Right lobe of liver (tissue), 6 donors: ENCODE data around the gene TNS3. TPM values are rescaled to one million over a fixed set of nuclear protein-coding genes. Genes with fewer than 3 reads are reported as not detected.
"Not testable (repeated sequence)": the region's sequence is repeated elsewhere in the genome, so short reads cannot be mapped to it uniquely, and the experiment has no call there.

Experiments
- ATAC-seq, 4 donors: fragments of 200-7000 bp; cut with Tn5 transposase; one replicate each; pipeline ENCODE4 v1.9.1; 2020; ENCODE audit warnings: mild to moderate bottlenecking in 4 of 4, moderate library complexity in 4 of 4
- DNase-seq, 3 donors: peaks; one replicate each; pipeline ENCODE4 v3.0.0-alpha.2; 2020
- H3K27ac ChIP-seq, 3 donors: fragments of 200-600 bp; one replicate each; pipeline ENCODE4 v1.8.0; 2022
- H3K27me3 ChIP-seq, 2 donors: fragments of 200-600 bp; one replicate each; pipeline ENCODE4 v1.8.0; 2022
- H3K36me3 ChIP-seq, 4 donors: fragments of 200-600 bp; sonication (generic) in 1 of 4; one replicate each; pipeline versions ENCODE4 v1.5.1 to v1.8.0; 2017 to 2022; ENCODE audit warnings: control low read depth in 1 of 4
- H3K4me1 ChIP-seq, 4 donors: fragments of 200-600 bp; sonication (generic) in 1 of 4; one replicate each; pipeline versions ENCODE4 v1.5.1 to v1.8.0; 2017 to 2022; ENCODE audit warnings: control low read depth in 1 of 4
- H3K4me3 ChIP-seq, 3 donors: fragments of 200-600 bp; one replicate each; pipeline ENCODE4 v1.8.0; 2022
- H3K9me3 ChIP-seq, 4 donors: fragments of 200-600 bp; sonication (generic) in 1 of 4; one replicate each; pipeline versions ENCODE4 v1.5.1 to v1.8.0; 2017 to 2022; ENCODE audit warnings: control low read depth in 1 of 4
- CTCF ChIP-seq, 4 donors: fragments of 200-600 bp in 3 of 4; fragments of 450-650 bp in 1 of 4; IDR thresholded peaks; one replicate each; pipeline versions ENCODE4 v1.5.1 to v1.8.0; 2016 to 2022; ENCODE audit warnings: antibody characterized with exemption in 4 of 4, mild to moderate bottlenecking in 2 of 4
- POLR2A ChIP-seq: fragments of 450-650 bp; IDR thresholded peaks from one replicate; pipeline ENCODE4 v1.6.1; 2017; ENCODE audit warnings: antibody characterized with exemption, mild to moderate bottlenecking
- WGBS: methylation state at CpG from one replicate; pipeline ENCODE4 v1.1.6; 2018; ENCODE audit warnings: low coverage, low lambda C conversion rate; ENCODE audit not compliant: insufficient coverage; ENCODE audit errors: missing lambda C conversion rate; 5-methylcytosine and 5-hydroxymethylcytosine counted together
- intact Hi-C, 2 donors: fragments of 100-400 bp; cut with DNase I; formaldehyde crosslinking; loops; one replicate each; pipeline versions ENCODE4 v1.11.2 to v1.14.1; 2022
- total RNA-seq, 6 experiments: library from RNA; depleted of rRNA in 2 of 6; stranded (reverse); fragments of >200 nt in 2 of 6; fragmentation: NEBNext Ultra II Directional in 3 of 6; extraction: Animal tissue kit (Norgen Biotek cat#: 25700) in 3 of 6; gene quantifications; one replicate each; pipeline versions ENCODE4 v1.1.0 to v1.2.4, GENCODE V29; 2016 to 2023
- donor health status: DM: no; HTN: yes; CAD: no.
- donor health status: DM: no; HTN: no; CAD: no.
- donor health status: DM: no; HTN: no; CAD: no.
- donor health status: DM: no; HTN: yes; CAD: no.
- donor health status: DM: no; HTN: yes; CAD: no.

The TNS3 gene
- total RNA-seq, 6 experiments from 2014 or later = 51.2 to 95.0 (median 58.4) TPM

- TF ChIP-seq CTCF (IDR thresholded peaks at IDR 0.05) (no peak), POLR2A (no peak)
- peak overlapping the region in 2 of 3 donors; percentile 60 to 78 for H3K27ac ChIP-seq
- peaks cover 0 to 65% (median 31%) of the 10 kb centered on the region in 4 donors for H3K4me1 ChIP-seq
- H3K27me3 ChIP-seq = no peaks in the 10 kb centered on the region
- H3K4me3 ChIP-seq = no peak overlapping the region
- 86% methylated on average over 8 of the region's 19 CpGs for WGBS
- intact Hi-C loops = loop anchor here in 1 of 2 donors (10.0 kb wide), 1 partner anchor 102 kb away; no protein-coding TSS in a partner anchor
- DNase-seq = no peak
- H3K9me3 ChIP-seq = no peaks in the 10 kb centered on the region
- no peak for ATAC-seq
- no peaks in the 10 kb centered on the region for H3K36me3 ChIP-seq
These were observed 109.3 kb downstream of the TNS3 start for GRCh38 chr7:47472444-47473157.

- no peak for DNase-seq
- no peaks in the 10 kb centered on the region for H3K27me3 ChIP-seq
- TF ChIP-seq CTCF (IDR thresholded peaks at IDR 0.05) (no peak), POLR2A (no peak)
- H3K4me3 ChIP-seq = no peak overlapping the region
- intact Hi-C loops = loop anchor here in 1 of 2 donors (10.0 kb wide), 1 partner anchor 103 kb away; no protein-coding TSS in a partner anchor
- H3K9me3 ChIP-seq = no peaks in the 10 kb centered on the region
- no peaks in the 10 kb centered on the region for H3K36me3 ChIP-seq
- ATAC-seq = no peak
- peak overlapping the region; percentile 60 to 78 (median 62) for H3K27ac ChIP-seq
- WGBS = 57% methylated on average over 1 of the region's 3 CpGs
- H3K4me1 ChIP-seq = peaks cover 0 to 58% (median 29%) of the 10 kb centered on the region in 4 donors
These were observed 110.1 kb downstream of the TNS3 start for GRCh38 chr7:47471831-47472230.

GRCh38 chr7:47471358-47471703 is 110.6 kb downstream of the TNS3 start:
- DNase-seq (no peak), ATAC-seq (peak in 3 of 4 donors; percentile 2 to 19 (median 5))
- peak overlapping the region; percentile 60 to 78 (median 62) for H3K27ac ChIP-seq
- no peaks in the 10 kb centered on the region for H3K9me3 ChIP-seq
- intact Hi-C loops = loop anchor here in 1 of 2 donors (10.0 kb wide), 1 partner anchor 103 kb away; no protein-coding TSS in a partner anchor
- no peak overlapping the region for H3K4me3 ChIP-seq
- 80% methylated on average over 1 of the region's 9 CpGs for WGBS
- H3K4me1 ChIP-seq = peaks cover 0 to 59% (median 27%) of the 10 kb centered on the region in 4 donors
- TF ChIP-seq CTCF (IDR thresholded peaks at IDR 0.05) = no peak
- no peak for TF ChIP-seq POLR2A
- no peaks in the 10 kb centered on the region for H3K27me3 ChIP-seq
- H3K36me3 ChIP-seq = no peaks in the 10 kb centered on the region

- DNase-seq = peak; percentile 59 to 84 (median 78)
- ATAC-seq = peak; percentile 68 to 84 (median 74)
- Histone ChIP-seq H3K36me3 (no peaks in the 10 kb centered on the region), H3K27me3 (no peaks in the 10 kb centered on the region), H3K27ac (peak overlapping the region; percentile 60 to 78 (median 62)), H3K4me3 (peak overlapping the region; percentile 24 to 35 (median 31)), H3K4me1 (peaks cover 0 to 55% (median 24%) of the 10 kb centered on the region in 4 donors), H3K9me3 (no peaks in the 10 kb centered on the region)
- TF ChIP-seq POLR2A (peak; percentile 47), CTCF (IDR thresholded peaks at IDR 0.05) (no peak)
- WGBS = 22% methylated on average over 8 of the region's 13 CpGs
- intact Hi-C loops = loop anchor here in 1 of 2 donors (10.0 kb wide), 1 partner anchor 104 kb away; no protein-coding TSS in a partner anchor
These were observed 111.1 kb downstream of the TNS3 start for GRCh38 chr7:47470567-47471357.

- not testable (repeated sequence) for DNase-seq, H3K36me3 ChIP-seq, H3K9me3 ChIP-seq, H3K27me3 ChIP-seq
- 28% methylated on average over 5 of the region's 5 CpGs for WGBS
- H3K27ac ChIP-seq = peak overlapping the region; percentile 60 to 78 (median 62)
- intact Hi-C loops = loop anchor here in 1 of 2 donors (10.0 kb wide), 1 partner anchor 105 kb away; no protein-coding TSS in a partner anchor
- H3K4me3 ChIP-seq = peak overlapping the region; percentile 24 to 35 (median 31)
- peak; percentile 5 to 36 (median 8) for ATAC-seq
- peaks cover 0 to 45% (median 19%) of the 10 kb centered on the region in 4 donors for H3K4me1 ChIP-seq
These were observed 112.1 kb downstream of the TNS3 start for GRCh38 chr7:47469846-47470245.
